ENCODE data around the gene SEMA4A. TPM values are rescaled to one million over a fixed set of nuclear protein-coding genes. Genes with fewer than 3 reads are reported as not detected.

Gene SEMA4A
- polyA plus RNA-seq, 1 of the 3 experiments (the other 2 are of a cell fraction) = 1.3 TPM

GRCh38 chr1:156150333-156151011 is 2.9 kb upstream of the SEMA4A start:
- H3K79me2 ChIP-seq (ENCODE audit: insufficient read depth) = no peaks in the 10 kb centered on the region
- H3K9ac ChIP-seq = no peak overlapping the region
- H3K4me2 ChIP-seq = no peak overlapping the region
- TF ChIP-seq POLR2AphosphoS5 (IDR thresholded peaks at IDR 0.05; ENCODE audit: low read depth, low read length) = no peak
- no peak for TF ChIP-seq MXI1 (IDR thresholded peaks at IDR 0.05; ENCODE audit: low read depth, low read length)
- no peak for TF ChIP-seq FOXJ3 (CRISPR knock-in tag; IDR thresholded peaks at IDR 0.05)
- TF ChIP-seq JUND (IDR thresholded peaks at IDR 0.05) = no peak
- TF ChIP-seq TCF12 (IDR thresholded peaks at IDR 0.05) = no peak
- no peak for TF ChIP-seq RFX5 (IDR thresholded peaks at IDR 0.05; ENCODE audit: low read length)
- no peak for TF ChIP-seq NFIC (IDR thresholded peaks at IDR 0.05; ENCODE audit: borderline replicate concordance)
- TF ChIP-seq ELF1 (IDR thresholded peaks at IDR 0.05) = no peak
- no peak for TF ChIP-seq MAX (IDR thresholded peaks at IDR 0.05; ENCODE audit: low read depth)
- no peak for TF ChIP-seq TAF1 (IDR thresholded peaks at IDR 0.05; ENCODE audit: borderline replicate concordance, low read depth, low read length)
- no peak for TF ChIP-seq YY1 (IDR thresholded peaks at IDR 0.05; ENCODE audit: low read depth)
- H3K4me3 ChIP-seq (ENCODE audit: low read depth in 2 of 2, low read length in 1 of 2) = no peak overlapping the region
- ChIA-PET CTCF (interaction anchor here (1.0 to 40.5 kb wide), 8 partner anchors 9 to 109 kb away, joined by 3 to 1559 read pairs (median 10); partner anchors contain the start of gene MEX3A), POLR2A (interaction anchor here (0.7 kb wide), 1 partner anchor 10 kb away, joined by 3 read pairs; no protein-coding TSS in a partner anchor)
- H3K27ac ChIP-seq (ENCODE audit: low read depth in 2 of 2, low read length in 1 of 2) = no peak overlapping the region
- peaks cover 21% of the 10 kb centered on the region for H3F3A ChIP-seq (replicated peaks; ENCODE audit: insufficient read depth)
- no peaks in the 10 kb centered on the region for H3K27me3 ChIP-seq (ENCODE audit: insufficient read depth)
- H3K4me1 ChIP-seq (ENCODE audit: control insufficient read depth in 1 of 2, insufficient read depth in 2 of 2, low read depth in 1 of 2, low read length in 1 of 2) = peaks cover 12 to 14% of the 10 kb centered on the region in 2 experiments
- H4K20me1 ChIP-seq (ENCODE audit: insufficient read depth) = peaks cover 3% of the 10 kb centered on the region
- WGBS (ENCODE audit: low lambda C conversion rate) = 76% methylated on average over 9 of the region's 10 CpGs
- DNase-seq = no peak
- no peak overlapping the region for H2AFZ ChIP-seq (ENCODE audit: low read depth)
- H3K9me3 ChIP-seq = no peaks in the 10 kb centered on the region
- H3K9me2 ChIP-seq = no peaks in the 10 kb centered on the region
- no peaks in the 10 kb centered on the region for H3K36me3 ChIP-seq (replicated peaks in 1 of 2; ENCODE audit: control insufficient read depth in 1 of 2, insufficient read depth in 2 of 2, low read length in 1 of 2)

- no peaks in the 10 kb centered on the region for H4K20me1 ChIP-seq (ENCODE audit: insufficient read depth)
- CTCF ChIA-PET = interaction anchor here (1.2 to 40.5 kb wide), 6 partner anchors 19 to 109 kb away, joined by 3 to 1559 read pairs (median 10); partner anchors contain the start of gene MEX3A
- no peaks in the 10 kb centered on the region for H3K9me3 ChIP-seq
- no peak overlapping the region for H3K4me3 ChIP-seq (ENCODE audit: low read depth in 2 of 2, low read length in 1 of 2)
- no peak for DNase-seq
- H3K27ac ChIP-seq (ENCODE audit: low read depth in 2 of 2, low read length in 1 of 2) = no peak overlapping the region
- peaks cover 14% of the 10 kb centered on the region for H3F3A ChIP-seq (replicated peaks; ENCODE audit: insufficient read depth)
- no peak overlapping the region for H3K4me2 ChIP-seq
- peaks cover 9% of the 10 kb centered on the region in 2 experiments; a peak in 3 of 4 replicates for H3K4me1 ChIP-seq (ENCODE audit: control insufficient read depth in 1 of 2, insufficient read depth in 2 of 2, low read depth in 1 of 2, low read length in 1 of 2)
- WGBS (ENCODE audit: low lambda C conversion rate) = 70% methylated on average over 6 of the region's 6 CpGs
- no peak overlapping the region for H3K9ac ChIP-seq
- no peaks in the 10 kb centered on the region for H3K36me3 ChIP-seq (replicated peaks in 1 of 2; ENCODE audit: control insufficient read depth in 1 of 2, insufficient read depth in 2 of 2, low read length in 1 of 2)
- POLR2A ChIA-PET = interaction anchor here (0.7 kb wide), 1 partner anchor 10 kb away, joined by 3 read pairs; no protein-coding TSS in a partner anchor
- no peaks in the 10 kb centered on the region for H3K27me3 ChIP-seq (ENCODE audit: insufficient read depth)
- no peaks in the 10 kb centered on the region for H3K9me2 ChIP-seq
- H3K79me2 ChIP-seq (ENCODE audit: insufficient read depth) = no peaks in the 10 kb centered on the region
- no peak overlapping the region for H2AFZ ChIP-seq (ENCODE audit: low read depth)
- TF ChIP-seq YY1 (IDR thresholded peaks at IDR 0.05; ENCODE audit: low read depth) (no peak), TEAD4 (IDR thresholded peaks at IDR 0.05; ENCODE audit: borderline replicate concordance, insufficient read depth) (no peak), USF1 (IDR thresholded peaks at IDR 0.05; ENCODE audit: borderline replicate concordance, low read depth) (no peak), CHD2 (IDR thresholded peaks at IDR 0.05; ENCODE audit: low read length, partially characterized antibody) (no peak), RCOR1 (IDR thresholded peaks at IDR 0.05; ENCODE audit: low read length) (no peak), REST (IDR thresholded peaks at IDR 0.05; ENCODE audit: low read depth, low read length) (no peak), USF2 (IDR thresholded peaks at IDR 0.05; ENCODE audit: borderline replicate concordance, low read depth, low read length) (no peak), FOXM1 (IDR thresholded peaks at IDR 0.05; ENCODE audit: low read depth) (no peak), CTCF (IDR thresholded peaks at IDR 0.05) (no peak)
These were observed 2.2 kb upstream of the SEMA4A start for GRCh38 chr1:156151093-156151688.
